ENCODE measurements around the gene HOXB13.

HOXB13 gene

DNA sequence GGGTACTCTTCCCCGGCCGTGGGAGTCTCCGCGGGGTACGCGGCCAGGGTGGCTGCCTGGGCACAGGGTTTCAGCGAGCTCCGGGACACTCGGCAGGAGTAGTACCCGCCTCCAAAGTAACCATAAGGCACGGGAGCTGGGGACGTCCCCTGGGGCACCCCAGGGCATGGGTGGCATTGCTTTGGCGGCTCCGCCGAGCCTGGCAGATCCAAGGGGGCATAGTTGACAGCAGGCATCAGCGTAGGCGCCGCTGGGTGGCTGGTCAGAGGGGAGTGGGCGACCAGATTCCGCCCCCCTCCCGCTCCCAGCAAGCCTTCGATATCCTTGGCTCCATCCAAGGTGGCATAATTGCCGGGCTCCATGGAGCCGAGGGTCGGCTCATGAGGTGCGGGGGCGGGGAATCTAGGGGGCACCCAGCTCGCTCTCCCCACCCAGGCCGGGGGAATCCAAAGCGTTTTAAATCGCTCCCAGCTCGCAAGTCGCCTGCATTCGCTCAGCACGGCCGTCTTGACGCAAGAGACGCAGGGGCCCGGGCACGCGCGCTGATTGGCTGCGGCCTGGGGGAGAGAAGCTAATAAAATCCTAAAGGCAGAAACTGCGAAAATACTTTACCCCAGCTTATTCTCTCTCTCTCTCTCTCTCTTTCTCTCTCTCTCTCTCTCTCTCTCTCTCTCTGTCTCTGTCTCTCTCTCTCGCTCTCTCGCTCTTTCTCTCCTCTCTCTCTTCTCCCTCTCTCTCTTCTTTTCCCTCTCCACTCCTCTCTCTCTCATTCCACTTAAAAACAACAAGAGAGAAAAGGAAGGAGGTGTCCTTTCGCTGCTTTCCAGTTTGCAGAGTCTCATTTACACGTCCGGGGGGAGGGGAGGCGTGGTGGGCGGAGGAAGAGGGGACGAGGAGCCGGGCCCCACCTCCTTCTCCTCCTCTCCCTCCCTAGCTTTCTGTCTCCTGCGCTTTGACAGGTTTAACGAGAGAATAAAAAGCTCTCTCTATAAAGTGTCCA, at the start of gene HOXB13:
HOXB13 (minus strand) TSS at position 519 of the 1,000 bp plus-strand sequence; CDS start at position 362, 157 bp downstream.
- DNase-seq = no peak

DNA sequence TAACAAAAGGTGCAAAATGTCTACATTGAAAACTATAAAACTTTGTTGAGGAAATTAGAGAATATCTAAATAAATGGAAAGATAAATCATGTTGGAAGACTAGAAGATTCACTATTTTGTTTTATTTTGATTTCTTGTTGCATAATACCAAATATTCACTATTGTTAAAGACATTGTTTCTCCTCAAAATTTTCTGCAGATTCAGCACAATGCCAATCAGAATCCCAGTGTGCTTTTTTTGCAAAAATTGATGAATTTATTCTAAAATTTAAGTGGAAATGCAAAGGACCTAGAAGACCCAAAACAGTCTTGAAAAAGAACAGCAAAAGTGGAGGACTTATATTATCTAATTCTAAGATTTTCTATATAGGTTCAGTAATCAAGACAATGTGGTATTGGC, 48.1 kb upstream of the HOXB13 start:
- no peak for DNase-seq

DNA sequence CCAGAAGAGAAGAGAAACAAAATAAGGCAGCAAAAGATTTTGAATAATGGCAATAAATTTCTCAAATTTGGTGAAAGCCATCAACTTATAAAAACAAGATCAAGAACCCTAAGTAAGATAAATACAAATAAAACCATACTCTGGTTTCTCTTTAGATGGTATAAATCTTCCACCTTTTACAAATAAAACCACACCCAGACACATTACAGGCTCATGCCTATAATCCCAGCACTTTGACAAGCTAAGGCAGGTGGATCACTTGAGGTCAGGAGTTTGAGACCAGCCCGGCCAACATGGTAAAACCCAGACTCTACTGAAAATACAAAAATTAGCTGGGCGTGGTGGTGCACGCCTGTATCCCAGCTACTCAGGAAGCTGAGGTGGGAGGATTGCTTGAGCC, 44.7 kb upstream of the HOXB13 start:
- DNase-seq = no peak

DNA sequence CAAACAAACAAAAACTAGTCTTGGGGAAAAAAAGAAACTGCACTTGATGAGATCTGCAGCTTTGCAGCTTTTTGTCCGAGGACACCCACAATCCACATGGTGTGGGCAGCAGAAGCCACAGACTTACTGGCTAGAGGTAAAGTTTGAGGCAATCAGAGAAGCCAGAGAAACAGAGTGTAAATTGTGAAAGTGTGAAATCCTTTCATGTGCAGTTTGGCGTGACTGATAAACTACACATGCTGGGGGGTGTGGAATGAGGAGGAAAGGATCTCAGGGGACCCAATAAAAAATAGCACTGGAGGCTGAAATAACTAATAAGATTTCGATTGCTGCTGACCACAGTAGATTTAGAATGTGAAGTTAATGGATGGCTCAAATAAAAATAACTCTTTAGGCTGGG, 42.4 kb upstream of the HOXB13 start:
- no peak for DNase-seq

DNA sequence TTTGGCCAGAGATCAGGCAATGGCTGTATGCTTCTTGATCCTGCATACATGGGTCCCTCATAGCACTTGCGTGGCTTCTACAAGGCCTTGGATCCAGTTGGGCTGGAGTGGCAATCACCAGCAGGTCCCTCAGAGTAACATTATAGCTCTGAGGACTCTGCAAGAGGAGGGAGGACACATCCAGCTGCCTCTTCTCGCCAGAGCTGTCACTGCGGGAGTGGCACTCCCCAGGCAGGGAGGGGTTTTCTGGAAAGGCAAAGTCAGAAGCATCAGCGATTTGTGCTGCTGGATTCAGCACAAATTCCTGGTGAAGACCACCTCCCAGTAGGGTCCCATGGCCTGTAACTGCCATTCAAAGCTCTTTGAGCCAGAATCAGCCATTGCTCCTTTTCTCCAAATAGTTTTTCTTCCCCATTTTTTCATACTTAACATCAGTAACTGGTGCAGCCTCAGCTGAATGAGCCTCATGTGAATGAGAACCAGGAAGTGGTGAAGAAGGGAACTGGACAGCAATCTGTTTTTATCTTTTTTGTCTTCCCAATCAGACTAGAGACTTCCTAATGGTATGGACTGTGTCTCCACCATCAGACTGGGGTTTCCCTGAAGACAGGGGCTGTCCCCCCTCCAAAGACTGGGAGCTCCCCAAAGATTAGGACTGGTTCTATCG, 40.6 kb upstream of the HOXB13 start:
- no peak for DNase-seq

DNA sequence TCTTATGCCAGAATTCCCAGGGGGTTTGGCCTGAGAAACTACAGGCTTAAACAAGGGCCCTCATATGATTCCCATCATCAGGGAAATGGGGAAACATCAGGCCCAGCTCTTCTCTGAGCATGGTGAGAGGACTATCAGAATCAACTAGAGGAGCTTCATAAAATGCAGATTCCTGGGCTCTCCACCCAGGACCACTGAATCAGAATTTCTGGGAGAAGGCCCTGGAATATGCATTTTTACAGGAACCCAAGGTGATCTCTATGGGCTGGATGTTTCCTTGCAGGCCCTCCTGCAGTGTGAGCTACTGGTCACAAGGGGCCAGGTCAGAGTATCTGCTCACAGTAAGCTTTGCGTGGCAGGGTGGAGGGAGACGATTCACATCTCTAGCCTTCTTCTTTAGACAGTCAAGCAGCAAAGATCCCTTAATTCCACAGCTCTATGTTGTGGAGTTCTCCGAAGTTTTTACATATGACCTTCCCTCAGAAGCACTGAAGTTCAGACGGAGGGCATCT, 38.8 kb upstream of the HOXB13 start:
- no peak for DNase-seq

DNA sequence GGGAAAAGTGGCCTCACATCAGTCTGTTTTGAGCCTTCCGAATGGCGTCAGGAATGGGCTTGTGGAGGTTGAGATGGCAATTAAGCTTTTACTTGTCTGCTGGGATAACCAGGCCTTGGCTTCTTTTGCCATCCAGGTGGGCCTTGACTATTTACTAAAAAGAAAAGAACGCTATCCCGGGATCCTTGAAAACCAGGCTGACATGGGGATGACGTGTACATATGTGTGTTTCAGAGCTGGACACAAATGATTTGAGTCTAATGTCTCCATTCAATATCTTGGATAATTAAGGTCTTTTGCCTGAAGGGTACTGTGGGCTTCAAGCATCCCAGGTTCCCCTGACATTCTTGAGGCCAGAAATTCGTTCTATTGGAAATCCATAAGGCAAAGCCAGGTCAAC, 32.6 kb upstream of the HOXB13 start:
- no peak for DNase-seq

DNA sequence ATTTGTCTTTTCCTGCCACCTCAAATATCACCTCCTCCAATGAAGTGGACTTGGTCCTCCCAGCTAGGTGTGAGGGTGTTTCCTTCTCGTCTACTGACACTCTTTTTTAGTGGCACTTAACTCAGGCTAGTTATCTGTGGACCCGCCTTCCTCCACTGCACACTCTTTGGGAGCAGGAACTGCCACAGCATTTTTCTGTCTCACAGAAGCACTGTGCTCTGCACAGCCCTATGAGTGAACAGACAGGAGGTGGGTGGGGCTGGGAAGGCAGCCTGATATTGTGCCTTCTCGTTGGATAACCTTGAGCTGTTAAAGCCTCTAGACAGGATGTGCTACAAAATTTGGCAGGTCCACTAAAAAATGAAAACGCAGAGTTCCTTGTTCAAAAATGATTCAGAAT, 31.9 kb upstream of the HOXB13 start:
- DNase-seq = no peak

DNA sequence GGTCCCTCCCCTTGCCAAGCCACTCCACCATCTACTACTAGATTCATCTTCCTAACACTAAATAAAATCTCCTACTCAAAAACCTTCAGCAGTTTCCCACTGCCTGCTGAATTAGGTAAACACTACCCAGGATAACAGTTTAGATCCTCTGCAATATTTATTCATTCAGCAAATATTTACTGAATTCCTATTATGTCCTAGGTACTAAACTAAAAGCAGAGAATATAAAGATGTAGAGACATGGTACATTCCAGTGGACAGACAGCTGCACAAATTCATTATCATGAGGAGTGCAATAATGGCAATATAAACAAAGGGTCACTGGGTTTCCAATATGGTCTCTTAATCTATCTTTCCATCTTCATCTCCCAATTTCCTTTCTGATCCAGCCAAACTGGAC, 30.7 kb upstream of the HOXB13 start:
- DNase-seq = no peak

DNA sequence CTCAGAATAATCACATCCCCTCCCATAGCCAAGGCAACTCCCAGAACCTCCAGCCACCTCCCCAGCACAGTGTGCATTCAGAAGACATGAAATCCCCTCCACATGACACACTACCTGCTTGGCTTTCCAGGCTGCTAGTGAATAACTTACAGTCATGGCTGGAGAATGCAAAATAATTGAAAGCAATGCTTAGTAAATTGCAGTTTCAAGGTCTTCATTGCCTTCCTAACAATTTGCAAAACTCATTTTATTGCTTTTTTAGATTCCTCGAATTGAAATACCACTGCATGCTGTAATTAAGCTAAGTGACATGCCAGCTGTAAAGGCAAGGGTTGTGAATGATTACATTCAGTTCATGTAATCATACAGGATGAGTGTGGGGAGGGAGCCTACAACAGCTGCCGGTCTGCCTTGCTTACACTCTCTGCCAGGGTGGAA, 29.0 kb upstream of the HOXB13 start:
- no peak for DNase-seq

DNA sequence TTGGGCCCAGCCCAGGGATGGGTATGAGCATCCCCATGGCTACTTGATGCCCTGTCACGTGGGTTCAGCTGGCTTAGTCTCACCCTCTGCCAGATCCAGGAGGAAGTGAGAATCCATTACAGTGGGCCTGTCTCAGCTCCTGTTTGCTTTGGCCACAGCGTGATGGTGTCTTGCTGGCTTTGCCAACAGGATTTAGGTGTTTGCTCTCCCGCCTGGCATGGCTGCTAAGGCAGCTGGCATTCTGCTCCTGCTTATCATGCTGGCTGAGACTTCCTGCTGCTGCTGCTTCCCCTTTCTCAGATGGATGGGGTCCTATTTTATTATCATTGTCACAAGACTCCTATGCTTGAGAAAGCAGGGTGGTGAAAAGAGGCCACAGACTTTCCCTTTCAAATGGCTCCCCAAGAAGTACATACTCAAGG, 28.3 kb upstream of the HOXB13 start:
- no peak for DNase-seq

DNA sequence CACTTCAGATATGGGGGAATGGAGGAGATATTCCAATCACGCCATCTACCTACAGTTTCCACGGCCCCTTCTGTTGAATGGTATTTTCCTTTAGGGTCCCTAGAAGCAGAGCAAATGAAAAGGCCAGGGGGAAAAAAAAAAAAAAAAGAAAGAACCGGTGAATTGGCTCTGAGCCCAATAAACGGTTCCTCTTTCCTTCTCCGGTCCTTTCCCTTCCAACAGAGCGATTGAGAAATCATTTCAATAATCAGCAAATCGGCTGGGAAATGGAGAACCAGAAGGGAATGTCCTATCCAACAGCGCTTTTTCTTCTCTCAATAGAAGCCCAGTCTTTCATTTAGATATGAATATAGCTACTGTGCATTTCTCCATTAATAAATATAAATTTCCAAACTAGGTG, 26.8 kb upstream of the HOXB13 start:
- DNase-seq = no peak

DNA sequence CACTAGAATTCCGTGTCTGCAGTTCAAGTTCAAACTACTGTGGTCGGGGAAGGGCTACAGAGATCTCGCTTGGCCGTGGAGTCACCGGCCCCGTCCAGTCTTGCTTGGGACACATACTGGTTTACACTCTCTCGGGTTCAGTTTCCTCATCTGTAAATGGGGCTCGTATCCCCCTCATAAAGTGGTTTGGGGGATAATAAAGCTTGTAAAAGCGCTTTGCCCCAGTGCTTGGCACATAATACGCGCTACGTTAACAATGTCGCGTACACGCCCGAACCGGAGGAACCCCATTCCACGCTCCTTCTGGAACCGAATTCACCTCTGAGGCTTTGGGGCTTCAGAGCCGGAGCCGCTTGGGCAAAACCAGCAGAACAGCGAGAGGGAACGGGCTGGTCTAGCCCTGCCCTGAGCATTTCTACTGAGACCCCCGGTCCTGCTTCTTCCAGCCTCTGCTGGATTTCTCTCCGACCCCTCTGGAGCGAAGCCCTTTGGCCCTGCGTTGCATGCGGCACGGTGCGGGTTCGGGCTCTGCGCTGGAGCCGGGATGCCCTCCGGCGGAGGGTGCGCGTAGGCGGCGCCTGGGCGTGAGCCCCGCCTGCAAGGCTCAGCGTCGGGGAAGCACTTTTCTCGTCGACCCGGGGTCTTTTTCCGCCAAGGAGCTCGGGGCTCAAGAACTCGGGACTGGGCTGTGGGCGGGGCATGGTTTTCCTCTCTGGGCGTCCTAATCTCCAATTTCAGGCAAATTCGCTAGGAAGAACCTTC, 26.1 kb upstream of the HOXB13 start:
- no peak for DNase-seq

DNA sequence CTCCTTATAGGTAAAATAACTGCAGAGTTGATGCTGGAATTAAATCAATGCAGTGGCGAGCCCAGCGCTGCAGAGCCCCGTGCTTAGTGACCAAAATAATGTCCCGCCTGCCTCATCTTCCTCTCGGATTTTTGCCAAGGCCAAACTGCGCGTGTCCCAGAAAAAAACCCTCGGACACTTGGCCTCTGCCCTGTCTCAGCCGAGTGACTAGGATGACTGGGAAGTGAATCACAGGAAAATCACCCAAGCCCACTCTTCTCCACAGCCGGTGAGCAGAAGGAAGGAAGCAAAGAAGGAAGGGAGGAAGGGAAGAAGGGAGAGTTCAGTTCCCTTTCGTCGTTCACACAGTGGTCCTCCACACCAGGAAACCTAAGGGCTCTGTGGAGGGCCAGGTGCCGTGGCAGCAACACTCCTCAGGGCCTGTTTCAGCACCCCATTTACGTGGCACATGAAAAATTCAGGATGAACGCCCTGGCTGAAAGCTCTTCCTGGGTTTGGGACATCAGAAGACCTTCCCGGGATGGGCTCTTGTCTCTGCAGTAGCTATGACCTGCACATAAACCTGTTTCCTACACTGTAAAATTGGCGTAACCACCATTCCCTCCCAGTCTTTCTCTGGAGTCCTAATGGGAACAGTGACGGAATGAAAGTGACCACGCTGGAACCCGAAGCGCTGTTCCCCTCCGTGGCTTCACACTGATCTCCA, 25.4 kb upstream of the HOXB13 start:
- no peak for DNase-seq

DNA sequence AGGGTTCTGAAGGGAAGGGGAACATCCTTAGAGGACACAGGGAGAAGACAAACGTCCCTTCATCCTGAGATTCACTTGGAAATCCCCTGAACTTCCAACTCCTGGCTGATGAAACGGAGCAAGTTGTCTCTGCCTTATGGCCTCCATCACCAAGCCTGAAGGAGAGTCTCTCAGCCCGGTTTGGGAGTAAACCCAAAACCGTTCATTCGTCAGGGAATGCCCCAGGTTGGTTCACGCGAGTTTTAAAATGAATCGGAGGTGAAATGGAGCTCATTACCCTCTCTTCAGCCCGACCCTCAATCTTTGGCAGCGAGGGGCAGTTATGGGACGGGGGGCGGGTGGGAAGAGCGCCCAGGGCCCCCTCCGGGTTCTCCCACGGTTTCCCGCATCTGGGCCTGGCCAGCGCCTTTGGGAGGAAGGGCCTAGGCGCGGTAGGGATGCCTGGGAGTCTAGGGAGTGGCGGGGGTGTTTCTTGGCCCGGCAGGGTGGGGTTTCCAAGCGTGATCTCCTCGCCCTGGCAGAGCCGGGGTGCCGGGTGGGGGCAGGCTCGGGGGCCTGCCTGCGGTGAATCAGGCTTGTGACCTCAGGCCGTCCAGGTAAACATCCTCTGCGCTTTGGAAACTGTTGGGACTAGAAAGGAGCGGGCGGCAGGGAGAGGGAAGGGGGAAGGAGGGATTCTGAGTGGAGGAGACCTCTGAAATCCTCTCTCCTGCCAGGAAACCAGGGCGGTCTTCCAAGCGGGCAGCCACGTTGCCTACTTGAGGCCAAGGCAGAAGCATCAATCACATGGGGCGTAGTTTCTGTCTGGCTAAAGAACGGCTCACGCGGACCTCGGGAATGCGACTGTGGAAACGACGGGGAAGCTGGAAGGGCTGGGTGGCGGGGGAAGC, 24.1 kb upstream of the HOXB13 start:
- DNase-seq = no peak

DNA sequence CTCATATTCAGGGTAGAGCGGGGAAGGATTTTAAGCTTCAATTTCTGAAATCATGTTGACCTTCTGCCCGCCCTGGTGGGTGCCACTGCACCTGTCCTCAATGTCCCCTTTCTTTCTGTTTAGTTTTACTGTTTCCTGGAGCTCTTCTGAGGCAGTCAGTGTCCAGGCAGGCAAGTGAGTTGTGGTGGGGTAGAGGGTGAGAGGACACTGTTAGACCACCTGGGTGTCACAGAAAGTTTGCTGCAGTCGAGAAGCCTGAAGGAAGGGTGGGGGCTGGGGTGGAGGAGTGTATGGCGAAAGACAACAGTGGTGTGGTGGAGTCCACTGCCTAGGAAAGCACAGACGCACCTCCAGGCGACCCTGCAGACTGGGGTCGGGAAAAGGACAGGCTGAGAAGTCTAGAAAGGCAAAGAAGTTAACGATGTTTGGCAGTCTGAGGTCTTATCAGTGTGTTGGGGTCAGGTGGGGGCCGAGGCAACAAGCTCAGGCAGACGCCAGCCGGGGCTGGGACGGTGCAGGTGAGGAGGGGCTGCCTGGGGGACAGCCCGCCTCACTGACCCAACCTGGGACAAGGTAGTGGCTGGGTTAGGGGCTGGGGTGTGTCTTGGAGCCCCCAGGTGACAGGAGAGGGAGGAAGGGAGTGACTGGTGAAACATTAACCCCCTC, 23.3 kb upstream of the HOXB13 start:
- DNase-seq = no peak

DNA sequence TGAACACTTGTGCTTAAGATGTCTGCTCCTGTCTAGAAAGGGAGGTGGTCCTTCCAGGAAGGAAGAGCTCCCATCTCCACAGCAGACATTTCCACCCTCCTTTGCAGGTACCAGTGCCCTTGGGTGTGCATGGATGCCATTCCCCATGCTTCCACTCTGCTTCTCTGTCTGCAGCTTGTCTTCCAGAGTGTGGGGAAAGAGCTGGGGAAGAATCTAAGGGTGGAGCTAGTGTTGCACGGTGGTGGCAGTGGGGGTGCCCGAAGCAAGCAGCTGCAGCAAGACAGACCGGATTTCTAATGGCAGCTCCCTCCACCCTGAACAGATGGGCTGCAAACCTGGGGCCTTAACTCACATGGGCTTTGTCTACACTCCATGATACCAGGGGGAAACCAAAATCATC, 22.6 kb upstream of the HOXB13 start:
- DNase-seq = no peak

DNA sequence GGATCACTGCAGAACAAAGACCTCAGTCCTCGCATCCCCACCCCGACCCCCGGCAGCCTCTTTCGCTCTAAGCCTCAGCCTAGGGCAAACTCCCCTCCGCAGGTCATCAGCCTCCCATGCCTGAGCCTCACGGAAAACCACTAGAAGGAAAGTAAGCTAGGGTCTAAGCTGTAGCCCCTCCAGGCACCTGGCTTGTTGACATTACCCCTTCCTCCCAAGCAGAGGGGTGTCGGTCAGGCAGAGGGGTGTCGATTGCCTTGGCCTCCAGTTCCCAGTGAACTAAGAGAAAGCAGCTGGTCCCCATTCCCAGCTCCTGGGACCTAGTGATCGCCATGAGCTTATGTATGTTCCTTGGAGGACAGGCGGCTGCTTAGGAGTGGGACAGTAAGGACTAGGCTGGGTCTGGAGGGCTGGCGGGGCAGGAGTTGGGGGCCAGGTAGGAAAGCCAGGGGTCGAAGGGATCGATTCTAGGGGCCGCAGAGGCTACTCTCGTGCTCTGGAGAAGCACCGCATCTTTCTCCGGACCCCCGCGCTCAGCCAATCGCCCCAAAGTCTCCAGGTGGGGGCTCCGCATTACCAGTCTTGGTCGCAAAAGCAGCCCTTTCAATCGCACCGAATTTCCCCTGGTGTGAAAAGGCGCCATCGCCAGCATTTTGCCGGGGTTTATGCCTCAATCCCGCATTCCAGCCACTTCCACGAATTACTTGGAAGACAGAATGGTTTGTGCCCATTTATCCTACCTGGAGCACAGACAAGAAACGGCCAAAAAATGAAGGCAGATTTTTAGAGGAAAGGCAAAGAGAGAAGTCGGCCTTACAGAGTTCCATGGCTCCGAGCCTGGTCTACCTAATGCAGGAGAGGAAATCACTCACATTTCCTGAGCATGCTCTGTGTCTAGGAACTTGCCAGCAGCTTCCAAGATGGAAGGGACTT, 21.3 kb upstream of the HOXB13 start:
- DNase-seq = no peak

DNA sequence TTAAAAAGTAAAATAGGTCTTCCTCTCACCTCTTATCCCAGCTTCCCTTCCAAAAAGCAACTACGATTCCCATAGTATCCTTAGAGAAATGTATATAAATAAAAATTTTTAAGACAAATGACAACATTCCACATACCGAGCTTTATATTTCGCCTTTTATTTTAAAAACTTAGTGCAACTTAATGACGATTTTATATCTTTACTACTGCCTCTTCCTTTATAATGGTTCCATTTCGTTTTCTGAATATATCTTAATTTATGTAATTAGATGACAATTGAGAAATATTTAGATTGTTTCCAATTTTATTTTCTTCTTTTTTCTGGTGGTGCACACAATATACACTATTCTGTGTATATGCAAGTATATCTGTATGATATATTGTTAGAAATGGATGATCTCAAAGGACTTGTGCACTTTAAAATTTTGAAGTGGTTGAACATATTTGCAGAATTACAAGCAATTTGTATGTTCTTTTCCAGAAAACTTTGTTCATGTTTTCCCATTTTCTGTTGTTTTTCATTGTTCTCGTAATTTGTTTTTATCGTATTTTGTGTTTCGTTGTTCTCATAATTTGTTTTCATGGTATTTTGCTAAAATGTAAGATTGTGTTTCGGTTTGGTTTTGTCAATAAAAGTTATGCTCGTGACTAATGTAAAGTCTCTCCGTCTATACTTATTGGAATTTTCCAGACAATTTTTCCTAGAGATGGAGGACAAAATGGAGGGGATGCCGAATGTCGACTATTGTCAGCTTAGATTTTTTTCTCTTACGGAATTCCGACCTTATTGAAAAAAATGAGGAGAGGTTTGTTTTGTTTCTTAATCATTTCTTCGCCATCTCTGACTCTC, 20.4 kb upstream of the HOXB13 start:
- DNase-seq = no peak
